ENCODE results near the gene CSAG1.
"Not testable (repeated sequence)": the region's sequence is repeated elsewhere in the genome, so short reads cannot be mapped to it uniquely, and the experiment has no call there.

Gene CSAG1

DNA sequence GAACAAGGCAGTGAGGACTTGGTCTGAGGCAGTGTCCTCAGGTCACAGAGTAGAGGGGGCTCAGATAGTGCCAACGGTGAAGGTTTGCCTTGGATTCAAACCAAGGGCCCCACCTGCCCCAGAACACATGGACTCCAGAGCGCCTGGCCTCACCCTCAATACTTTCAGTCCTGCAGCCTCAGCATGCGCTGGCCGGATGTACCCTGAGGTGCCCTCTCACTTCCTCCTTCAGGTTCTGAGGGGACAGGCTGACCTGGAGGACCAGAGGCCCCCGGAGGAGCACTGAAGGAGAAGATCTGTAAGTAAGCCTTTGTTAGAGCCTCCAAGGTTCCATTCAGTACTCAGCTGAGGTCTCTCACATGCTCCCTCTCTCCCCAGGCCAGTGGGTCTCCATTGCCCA lies 33.1 kb downstream of the CSAG1 start:
- not testable (repeated sequence) for DNase-seq (ENCODE audit: low read depth, low spot score)

DNA sequence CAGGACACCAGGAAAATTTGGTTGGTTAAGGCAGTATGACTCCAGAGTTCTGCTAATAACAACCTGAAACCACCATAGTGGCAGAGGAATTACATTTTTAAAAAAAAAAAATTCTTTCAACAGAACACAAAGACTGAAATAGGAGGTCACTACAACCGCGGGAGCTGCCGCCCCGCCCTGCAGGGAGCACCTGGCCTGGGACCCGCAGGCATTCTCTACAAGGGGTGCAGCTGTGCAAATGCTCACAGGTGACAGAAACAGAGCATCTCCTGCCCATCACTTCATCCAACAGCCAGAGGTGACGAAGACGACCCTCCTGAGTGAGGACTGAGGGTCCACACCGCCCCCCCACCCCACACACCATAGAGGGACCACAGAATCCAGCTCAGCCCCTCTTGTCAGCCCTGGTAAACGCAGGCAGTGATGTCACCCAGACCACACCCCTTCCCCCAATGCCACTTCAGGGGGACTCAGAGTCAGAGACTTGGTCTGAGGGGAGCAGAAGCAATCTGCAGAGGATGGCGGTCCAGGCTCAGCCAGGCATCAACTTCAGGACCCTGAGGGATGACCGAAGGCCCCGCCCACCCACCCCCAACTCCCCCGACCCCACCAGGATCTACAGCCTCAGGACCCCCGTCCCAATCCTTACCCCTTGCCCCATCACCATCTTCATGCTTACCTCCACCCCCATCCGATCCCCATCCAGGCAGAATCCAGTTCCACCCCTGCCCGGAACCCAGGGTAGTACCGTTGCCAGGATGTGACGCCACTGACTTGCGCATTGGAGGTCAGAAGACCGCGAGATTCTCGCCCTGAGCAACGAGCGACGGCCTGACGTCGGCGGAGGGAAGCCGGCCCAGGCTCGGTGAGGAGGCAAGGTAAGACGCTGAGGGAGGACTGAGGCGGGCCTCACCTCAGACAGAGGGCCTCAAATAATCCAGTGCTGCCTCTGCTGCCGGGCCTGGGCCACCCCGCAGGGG lies 35.3 kb downstream of the CSAG1 start, which contains the start of gene MAGEA3:
MAGEA3 (plus strand) TSS at position 843 of the 980 bp plus-strand sequence. CDS start 2,039 bp downstream, outside the sequence.
- not testable (repeated sequence) for DNase-seq (ENCODE audit: low read depth, low spot score)

DNA sequence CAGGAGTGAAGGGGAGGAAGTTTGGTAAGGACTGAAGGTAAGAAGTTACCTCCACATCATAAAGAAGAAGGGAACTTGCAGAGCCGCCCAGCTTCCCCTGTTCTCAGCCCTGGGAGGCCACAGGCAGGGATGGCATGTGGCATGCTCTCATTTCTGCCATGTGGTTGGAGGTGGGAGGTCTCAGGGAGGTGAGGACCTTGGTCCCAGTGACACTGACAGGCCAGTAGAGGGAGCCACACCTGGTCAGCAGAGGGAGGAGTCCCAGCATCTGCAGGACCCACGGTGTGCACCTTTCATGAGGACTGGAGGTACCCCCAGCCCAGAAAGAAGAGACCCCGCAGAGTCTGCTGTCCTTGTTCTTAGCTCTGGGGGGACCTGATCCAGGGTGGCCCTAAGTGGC lies 52.5 kb downstream of the CSAG1 start:
- not testable (repeated sequence) for DNase-seq (ENCODE audit: low read depth, low spot score)

All from iPS DF 19.7 (cell line).